DMS53 treated with DMSO at 0.1 percent for 48 hours (cell line): Measurements from ENCODE around the gene MAP7.
A peak's percentile ranks its signal among the peaks of the same experiment; 100 is the strongest.
"Not testable (repeated sequence)": the region's sequence is repeated elsewhere in the genome, so short reads cannot be mapped to it uniquely, and the experiment has no call there.

Experiments used
- DNase-seq: peaks from one replicate; lab custom pipeline; 2025; ENCODE audit not compliant: unreplicated experiment; lab: John Stamatoyannopoulos, UW

Gene MAP7

DNA sequence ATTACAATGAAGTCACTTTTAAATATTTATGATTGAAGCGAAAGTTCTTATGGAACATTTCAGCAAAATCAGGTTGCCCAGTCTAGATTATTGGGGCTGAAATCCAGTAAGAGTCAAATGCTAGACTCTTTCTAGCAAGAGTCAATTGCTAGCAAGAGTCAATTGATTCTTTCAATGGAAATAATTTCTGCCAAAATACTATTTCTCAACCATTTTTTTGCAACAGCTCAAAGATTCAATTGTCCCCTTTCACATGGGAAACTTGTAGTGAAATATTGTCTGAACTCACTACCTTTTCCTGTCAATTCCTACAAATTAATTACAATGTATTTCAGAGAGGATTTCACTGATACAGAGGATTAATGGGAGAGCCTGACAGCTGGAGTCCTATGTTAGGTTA is 78.3 kb downstream of the MAP7 start:
- DNase-seq, result no peak

DNA sequence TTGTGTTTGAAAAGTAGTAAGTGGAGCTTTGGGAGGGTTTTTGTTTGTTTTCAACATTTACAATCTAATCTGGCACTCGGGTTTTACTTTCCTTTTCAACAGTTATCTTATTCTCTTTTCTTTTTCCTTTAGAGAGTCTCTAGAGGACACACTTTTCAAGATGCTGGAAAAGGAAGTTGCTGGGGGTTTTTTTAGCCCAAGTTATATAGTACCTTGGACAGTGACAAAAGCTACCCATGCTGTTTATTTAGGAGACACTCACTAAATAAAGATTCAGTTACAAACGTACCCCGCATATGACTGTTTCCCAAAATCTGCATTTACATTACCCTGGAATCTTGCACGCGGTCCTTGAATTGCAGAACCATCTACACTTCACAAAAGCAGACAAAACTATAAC is 78.8 kb downstream of the MAP7 start:
- no peak for DNase-seq

- no peak for DNase-seq
Measured at GRCh38 chr6:136470044-136470443, 80.2 kb downstream of the MAP7 start.

DNA sequence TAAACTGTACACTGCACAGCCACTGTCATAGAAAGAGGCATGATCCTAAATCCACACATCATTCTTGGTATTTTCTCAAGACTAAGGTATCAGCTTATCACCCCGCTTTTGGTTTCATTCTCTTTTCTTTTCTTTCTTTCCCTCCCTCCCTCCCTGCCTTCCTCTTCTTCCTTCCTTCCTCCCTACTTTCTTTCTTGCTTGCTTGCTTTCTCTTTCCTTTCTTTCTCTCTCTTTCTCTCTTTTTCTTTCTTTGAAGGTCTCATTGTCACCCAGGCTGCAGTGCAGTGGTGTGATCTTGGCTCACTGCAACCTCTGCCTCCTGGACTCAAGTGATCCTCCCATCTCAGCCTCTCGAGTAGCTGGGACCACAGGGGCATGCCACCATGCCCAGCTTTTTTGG is 81.1 kb downstream of the MAP7 start:
- DNase-seq, result no peak

DNA sequence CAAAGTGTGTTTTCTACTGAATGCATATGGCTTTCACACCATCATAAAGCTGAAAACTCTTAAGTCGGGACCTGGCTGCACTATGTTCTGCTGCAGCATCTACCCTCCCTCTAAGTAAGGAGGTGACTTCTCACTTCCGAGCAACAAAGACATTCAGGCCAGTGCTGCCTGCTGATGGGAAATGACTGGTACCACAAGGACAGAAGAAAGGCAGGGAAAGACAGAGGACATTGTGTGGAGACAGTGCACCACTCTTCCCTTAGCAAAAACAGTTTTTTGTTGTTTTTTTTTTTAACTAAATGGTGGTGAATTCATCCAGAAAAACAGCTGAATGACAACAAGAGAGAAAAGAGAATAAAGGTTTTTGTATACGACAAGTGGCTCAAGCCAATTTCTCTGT is 81.5 kb downstream of the MAP7 start:
- no peak for DNase-seq

DNA sequence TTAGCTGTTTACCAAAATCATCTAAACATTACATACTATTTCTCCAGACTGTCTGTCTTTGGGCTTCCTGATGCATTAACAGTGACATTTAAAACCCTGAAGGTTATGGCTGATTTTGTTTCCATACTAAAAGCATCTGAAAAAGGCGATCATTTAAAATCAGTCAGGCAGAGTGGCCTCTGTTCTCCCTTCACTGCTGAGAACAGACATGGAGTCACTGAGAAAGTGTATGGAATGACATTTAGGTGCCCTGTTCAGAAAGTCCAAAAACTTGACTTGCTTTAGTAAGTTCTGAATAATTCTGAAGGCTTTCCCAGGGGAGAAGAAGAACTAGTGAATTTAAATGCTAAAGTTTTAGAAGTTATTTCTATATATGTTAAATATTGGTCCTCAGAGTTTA is 83.0 kb downstream of the MAP7 start:
- no peak for DNase-seq

DNA sequence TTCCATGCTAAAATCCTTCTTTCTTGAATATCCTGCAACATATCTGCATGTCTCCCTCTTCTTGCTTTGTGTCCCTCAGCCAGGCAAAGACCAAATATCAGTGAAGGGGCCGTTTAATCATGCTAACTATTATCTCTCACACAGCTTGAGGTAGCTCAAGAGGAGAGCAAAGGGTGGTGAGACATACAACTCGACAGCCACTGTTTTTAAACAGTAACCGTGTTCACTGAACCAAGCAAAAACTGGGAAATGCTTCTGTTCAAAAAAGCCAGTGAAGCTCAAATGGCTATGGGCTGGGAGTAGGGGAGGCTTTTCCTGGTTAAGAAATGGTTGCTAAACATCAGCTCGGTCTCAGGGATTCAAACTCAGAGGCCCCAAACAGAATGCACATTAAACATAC is 83.4 kb downstream of the MAP7 start:
- DNase-seq, result peak; percentile 10

- DNase-seq, result peak; percentile 5
Measured at GRCh38 chr6:136465766-136466303, 84.4 kb downstream of the MAP7 start.

DNA sequence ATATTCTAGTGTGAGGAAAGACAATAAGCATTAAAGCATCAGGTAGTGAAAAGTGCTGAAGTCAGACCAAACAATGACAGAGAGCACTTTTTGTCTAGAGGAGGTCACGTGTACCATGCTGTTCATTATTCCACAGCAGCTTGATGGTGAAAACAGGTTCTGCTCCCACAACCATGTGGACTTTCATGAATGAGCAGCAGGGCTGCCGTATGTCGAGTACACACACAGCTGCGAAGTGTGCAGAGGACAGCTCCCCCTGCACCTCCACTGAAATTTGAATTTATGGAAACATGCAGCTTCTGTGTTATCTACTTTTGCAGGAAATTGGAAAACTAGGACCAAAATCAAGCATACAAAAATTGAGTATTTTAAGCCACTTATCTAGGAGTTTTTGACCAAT is 85.3 kb downstream of the MAP7 start:
- DNase-seq, result no peak

GRCh38 chr6:136464148-136464547 is 86.1 kb downstream of the MAP7 start:
- no peak for DNase-seq

GRCh38 chr6:136463743-136464142 is 86.5 kb downstream of the MAP7 start:
- no peak for DNase-seq

DNA sequence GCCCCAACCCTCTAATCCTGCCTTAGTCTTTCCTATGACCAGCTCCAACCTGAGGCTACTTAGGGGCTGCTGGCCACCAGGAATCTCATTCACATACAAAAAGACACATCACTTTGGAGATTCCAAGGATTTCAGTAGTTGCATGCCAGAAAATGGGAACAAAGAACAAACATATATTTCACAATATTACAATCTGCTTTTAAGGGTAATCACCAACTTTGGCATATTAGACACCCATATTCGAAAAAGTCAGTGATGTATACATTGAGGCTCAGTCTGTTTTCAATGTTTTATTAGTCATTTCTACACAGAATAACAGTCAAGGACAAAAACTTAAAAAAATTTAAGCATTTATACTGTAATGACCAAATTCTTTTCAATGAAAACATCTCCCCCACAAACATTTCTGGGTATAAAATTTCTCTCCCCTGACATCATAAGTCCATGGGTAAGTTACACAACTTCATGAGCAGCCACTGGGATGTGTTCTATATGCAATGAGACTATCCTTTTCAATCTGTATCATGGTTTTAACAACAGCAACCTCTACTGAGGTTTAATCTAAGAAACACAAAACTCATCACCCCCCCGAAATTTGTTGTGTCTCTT is 103.5 kb downstream of the MAP7 start:
- no peak for DNase-seq

DNA sequence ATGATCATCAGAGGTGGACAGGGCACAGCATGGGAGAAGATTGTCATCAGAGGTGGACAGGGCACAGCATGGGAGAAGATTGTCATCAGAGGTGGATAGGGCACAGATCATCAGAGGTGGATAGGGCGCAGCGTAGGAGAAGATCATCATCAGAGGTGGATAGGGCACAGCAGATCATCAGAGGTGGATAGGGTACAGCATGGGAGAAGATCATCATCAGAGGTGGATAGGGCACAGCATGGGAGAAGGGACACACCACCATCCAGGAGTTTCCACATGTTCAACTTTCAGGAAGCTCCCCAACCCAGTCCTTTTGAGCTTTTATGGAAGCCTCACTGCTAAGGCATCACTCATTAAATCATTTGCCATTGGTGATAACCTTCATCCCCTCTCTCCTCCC is 104.1 kb downstream of the MAP7 start:
- no peak for DNase-seq

DNA sequence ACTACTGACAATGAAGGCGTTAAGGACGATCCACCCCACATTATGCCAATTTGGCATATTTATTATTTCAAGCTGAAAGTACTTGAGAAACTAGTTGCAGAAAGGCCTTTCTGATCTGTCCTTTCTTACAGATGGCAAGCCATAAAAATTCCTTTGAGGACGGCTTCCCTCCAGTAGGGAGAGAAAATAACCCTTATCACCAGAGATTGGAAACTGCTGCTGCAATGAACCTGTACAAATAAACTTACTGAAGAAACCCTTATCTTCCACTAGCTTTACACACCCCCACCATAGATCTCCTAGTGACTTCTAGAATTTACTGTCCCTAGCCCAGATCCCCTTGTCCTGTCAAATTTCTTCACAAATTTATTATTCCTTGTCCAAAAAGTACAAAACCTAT is 105.2 kb downstream of the MAP7 start:
- no peak for DNase-seq

- DNase-seq, result no peak
Measured at GRCh38 chr6:136440203-136440602, 110.0 kb downstream of the MAP7 start.

DNA sequence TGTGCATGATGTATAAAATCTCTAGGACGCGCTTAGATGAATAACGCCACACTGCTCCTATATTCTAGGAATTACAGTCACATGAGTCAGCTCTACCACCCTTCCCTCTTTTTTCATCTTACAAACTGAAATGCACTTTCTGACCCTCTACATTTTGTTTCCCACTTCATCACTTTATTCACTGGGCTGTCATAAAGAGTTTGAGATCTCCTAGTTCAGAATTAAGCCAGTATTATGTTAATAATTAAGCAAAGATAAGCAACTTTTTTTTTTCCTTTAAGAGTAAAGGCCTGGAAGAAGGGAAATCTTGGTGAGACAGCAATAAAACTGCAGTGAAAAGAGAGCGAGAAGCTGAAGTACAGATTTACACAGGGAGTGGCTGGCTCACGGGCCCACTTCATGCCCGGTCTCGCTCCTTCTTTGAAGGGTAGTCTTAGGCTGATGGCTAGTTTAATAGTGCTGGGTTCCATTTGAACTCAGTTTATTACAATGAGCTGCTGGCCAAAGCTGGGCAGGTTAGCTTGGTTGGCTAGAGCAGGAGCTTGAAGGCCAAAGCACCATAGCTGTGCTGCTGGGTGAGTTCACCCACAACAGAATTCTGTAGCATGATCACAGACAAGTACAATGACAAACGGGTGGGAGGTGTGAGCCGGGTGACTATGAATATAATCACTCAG is 110.6 kb downstream of the MAP7 start:
- no peak for DNase-seq

GRCh38 chr6:136438441-136438840 is 111.8 kb downstream of the MAP7 start:
- no peak for DNase-seq

DNA sequence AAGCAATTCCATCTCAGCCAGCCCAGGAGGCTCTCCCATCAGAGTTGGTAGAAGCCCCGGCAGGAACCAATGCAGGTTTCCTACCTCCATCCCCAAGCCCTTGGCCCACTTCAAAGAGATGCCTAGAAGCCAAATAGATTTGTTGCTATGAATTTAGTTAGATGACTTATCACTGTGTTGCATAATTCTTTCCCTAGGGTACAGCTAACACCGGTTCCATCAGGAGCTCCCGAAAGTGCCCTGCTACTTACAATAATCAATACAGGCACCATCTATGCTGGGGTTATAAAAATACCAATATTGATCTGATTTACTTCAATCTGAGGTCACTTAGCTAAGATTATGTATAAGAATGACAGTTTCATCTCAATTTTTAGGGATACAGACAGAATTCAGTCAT is 113.0 kb downstream of the MAP7 start:
- no peak for DNase-seq

GRCh38 chr6:136435101-136435500 is 115.1 kb downstream of the MAP7 start:
- DNase-seq, result no peak

GRCh38 chr6:136431306-136431705 is 118.9 kb downstream of the MAP7 start:
- not testable (repeated sequence) for DNase-seq

- DNase-seq, result peak; percentile 8
Measured at GRCh38 chr6:136429264-136430065, 120.8 kb downstream of the MAP7 start.

DNA sequence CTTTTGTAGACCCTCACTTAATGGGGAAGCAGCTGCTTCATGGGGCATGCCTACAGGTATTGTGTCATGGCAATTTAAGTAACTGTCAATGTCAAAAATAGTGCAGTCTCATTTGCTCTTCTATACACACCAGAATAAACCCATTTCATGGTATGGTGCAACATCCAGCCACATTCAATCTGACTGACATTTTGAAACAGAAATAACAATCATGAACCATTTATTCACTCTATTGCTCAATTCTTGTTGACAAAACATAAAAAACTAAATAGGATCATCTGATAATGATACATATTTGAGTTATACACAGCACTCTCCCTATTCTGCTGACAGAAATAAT is 122.9 kb downstream of the MAP7 start:
- no peak for DNase-seq
